ENCODE data around the gene ZMYND19.

ZMYND19 gene

DNA sequence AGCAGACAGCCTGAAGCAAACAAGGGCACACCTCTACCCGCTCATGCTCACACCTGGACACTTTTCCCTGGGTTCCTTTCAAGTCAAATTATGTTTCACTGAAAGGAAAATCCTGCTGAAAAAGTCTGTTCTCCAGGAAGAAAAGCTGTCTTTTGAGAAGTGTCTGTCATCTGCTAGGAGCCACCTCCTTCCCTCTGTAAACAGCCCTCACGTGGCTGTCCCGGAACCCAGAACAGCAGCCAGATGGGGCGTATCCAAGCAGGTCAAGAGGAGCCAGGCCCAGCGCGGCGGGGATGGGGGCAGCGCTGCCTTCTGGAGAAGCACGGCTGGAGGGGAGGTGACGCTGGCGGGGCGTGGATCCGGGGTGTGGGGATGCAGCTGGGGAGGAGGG is 40.1 kb downstream of the ZMYND19 start, which contains the start of gene PNPLA7:
PNPLA7 (minus strand) TSS at position 172 of the 391 bp plus-strand sequence. CDS start 205 bp downstream, outside the sequence.
- TF ChIP-seq, protein P1, sequence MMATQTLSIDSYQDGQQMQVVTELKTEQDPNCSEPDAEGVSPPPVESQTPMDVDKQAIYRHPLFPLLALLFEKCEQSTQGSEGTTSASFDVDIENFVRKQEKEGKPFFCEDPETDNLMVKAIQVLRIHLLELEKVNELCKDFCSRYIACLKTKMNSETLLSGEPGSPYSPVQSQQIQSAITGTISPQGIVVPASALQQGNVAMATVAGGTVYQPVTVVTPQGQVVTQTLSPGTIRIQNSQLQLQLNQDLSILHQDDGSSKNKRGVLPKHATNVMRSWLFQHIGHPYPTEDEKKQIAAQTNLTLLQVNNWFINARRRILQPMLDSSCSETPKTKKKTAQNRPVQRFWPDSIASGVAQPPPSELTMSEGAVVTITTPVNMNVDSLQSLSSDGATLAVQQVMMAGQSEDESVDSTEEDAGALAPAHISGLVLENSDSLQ (IDR thresholded peaks at IDR 0.05), result 0 out of 2 replicates have a peak, but pooled peaks have one; percentile 50
- no peak for TF ChIP-seq LEF1 (IDR thresholded peaks at IDR 0.05; ENCODE audit: borderline replicate concordance)
- CTCF ChIA-PET, result no interaction called here

GRCh38 chr9:137547687-137548543 is 42.4 kb downstream of the ZMYND19 start:
- TF ChIP-seq ZNF384 (IDR thresholded peaks at IDR 0.05) (no peak), HDGF (IDR thresholded peaks at IDR 0.05; ENCODE audit: borderline replicate concordance) (no peak), BHLHE40 (IDR thresholded peaks at IDR 0.05; ENCODE audit: borderline replicate concordance) (no peak), LEF1 (IDR thresholded peaks at IDR 0.05; ENCODE audit: borderline replicate concordance) (no peak), ELF4 (IDR thresholded peaks at IDR 0.05) (no peak), ARNT (IDR thresholded peaks at IDR 0.05) (no peak), SUZ12 (IDR thresholded peaks at IDR 0.05) (no peak), FOXM1 (IDR thresholded peaks at IDR 0.05; ENCODE audit: borderline replicate concordance) (no peak)
- CTCF ChIA-PET, result no interaction called here
- POLR2A ChIA-PET, result no interaction called here
- no peak for DNase-seq (ENCODE audit: extremely low spot score)

More for the DNA sequence above, 40.1 kb downstream of the ZMYND19 start, which contains the start of gene PNPLA7:
- POLR2A ChIA-PET, result interaction anchor here (1.9 kb wide), 1 partner anchor 16 kb away, joined by 5 read pairs; no protein-coding TSS in a partner anchor
- DNase-seq (ENCODE audit: extremely low spot score), result peak; percentile 46

DNA sequence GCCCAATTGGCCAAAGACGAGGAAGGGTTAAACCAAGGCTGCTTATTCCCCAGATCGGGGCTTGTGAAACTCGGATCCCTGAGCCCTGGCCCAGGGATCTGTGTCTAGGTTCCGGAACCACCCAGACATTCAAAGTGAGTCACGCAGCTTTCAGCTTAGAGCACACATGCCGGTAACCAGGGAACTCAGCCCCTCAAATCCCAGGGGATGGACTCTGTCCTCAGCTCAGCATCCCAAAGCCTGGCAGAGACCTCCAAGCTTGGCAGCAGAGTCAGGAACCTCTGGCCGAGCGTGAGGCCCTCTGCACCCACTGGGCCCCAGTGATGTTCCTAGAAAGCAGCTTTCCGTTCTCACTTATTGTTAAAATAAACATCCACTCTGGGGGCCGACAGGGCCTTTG is 45.2 kb downstream of the ZMYND19 start:
- ChIA-PET CTCF (interaction anchor here (0.7 kb wide), 1 partner anchor 45 kb away, joined by 3 read pairs; the partner anchor contains the start of gene ZMYND19), POLR2A (no interaction called here)
- no peak for DNase-seq (ENCODE audit: extremely low spot score)
- TF ChIP-seq SP1 (IDR thresholded peaks at IDR 0.05) (no peak), FOXA1 (IDR thresholded peaks at IDR 0.05) (no peak), ELF4 (IDR thresholded peaks at IDR 0.05) (no peak), BHLHE40 (IDR thresholded peaks at IDR 0.05; ENCODE audit: borderline replicate concordance) (no peak)

DNA sequence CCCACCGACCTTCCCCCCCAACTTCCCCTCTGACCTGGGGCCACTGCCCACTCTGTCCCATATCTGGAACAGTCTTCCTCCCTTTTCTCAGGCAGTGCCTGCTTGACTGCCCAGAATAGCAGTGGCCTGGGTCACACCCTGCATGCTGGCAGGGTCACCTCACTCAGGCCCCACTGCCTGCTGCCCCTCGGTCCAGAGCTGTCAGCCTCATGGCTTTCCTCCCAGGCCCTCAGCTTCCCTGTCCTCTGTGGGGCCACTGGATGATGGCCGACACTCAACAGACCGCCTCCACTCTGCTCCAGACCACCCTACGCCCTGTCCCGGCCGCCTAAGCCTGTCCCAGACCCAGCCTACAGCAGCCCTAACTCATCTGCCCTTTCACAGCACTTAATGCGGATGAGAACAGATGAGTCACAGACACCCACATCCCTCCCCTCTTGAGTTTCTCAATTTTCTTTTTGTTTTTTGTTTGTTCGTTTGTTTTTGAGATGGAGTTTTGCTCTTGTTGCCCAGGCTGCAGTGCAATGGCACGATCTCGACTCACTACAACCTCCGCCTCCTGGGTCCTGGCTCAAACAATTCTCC is 46.0 kb downstream of the ZMYND19 start:
- no peak for DNase-seq (ENCODE audit: extremely low spot score)
- TF ChIP-seq TARDBP (IDR thresholded peaks at IDR 0.05) (no peak), ZNF384 (IDR thresholded peaks at IDR 0.05) (no peak), ARNT (IDR thresholded peaks at IDR 0.05) (no peak), HDGF (IDR thresholded peaks at IDR 0.05; ENCODE audit: borderline replicate concordance) (no peak), SP1 (IDR thresholded peaks at IDR 0.05) (no peak), L3MBTL2 (conservative IDR thresholded peaks at IDR 0.05) (no peak), NFRKB (IDR thresholded peaks at IDR 0.05) (no peak), CTBP1 (IDR thresholded peaks at IDR 0.05; ENCODE audit: borderline replicate concordance) (no peak)
- CTCF ChIA-PET, result no interaction called here
- POLR2A ChIA-PET, result no interaction called here

DNA sequence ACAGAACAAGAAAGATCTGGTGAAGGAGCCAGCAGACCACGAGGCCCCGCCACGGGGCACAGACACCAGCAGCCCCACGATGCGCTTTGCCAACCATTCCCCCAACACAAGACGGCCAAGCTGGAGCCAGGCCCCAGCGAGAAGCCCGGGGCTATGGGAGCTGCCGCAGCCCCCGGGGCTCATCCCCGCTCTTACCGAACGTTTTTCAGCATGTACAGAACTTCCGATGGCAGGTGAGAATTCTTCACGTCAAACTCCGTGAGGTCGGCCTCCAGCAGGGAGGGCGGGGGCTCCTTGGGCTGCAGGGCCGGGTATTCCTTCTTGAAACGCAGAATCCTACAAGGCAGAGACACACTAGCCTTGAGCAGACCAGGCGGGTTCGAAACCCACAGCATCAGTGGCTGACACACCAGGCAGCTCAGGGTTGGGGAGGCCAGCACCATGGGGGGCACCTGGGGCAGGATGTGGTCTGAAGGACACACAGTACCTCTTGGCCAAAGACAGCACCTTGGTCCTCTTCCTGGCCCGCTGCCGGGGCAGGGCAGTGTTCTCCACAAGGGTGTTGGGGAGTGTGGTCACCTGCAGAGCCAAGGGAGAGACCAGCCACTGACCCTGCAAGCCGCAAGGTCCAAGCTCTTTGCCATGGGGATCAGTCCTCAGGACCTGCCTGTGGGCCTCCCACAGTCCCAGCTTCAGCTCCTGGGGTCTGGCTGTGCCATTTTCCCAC is 46.9 kb downstream of the ZMYND19 start:
- ChIA-PET POLR2A (no interaction called here), CTCF (no interaction called here)
- TF ChIP-seq NFRKB (IDR thresholded peaks at IDR 0.05), result no peak

GRCh38 chr9:137542486-137542885 is 47.8 kb downstream of the ZMYND19 start:
- ChIA-PET CTCF (interaction anchor here (0.6 to 1.0 kb wide), 2 partner anchors 10 to 493 kb away, joined by 3 to 7 read pairs; no protein-coding TSS in a partner anchor), POLR2A (interaction anchor here (0.8 kb wide), 1 partner anchor 10 kb away, joined by 4 read pairs; the partner anchor contains the start of gene MRPL41)
- no peak for DNase-seq (ENCODE audit: extremely low spot score)
- TF ChIP-seq HDGF (IDR thresholded peaks at IDR 0.05; ENCODE audit: borderline replicate concordance) (no peak), ARNT (IDR thresholded peaks at IDR 0.05) (no peak), NFRKB (IDR thresholded peaks at IDR 0.05) (no peak), SUZ12 (IDR thresholded peaks at IDR 0.05) (no peak), FOXA1 (IDR thresholded peaks at IDR 0.05) (no peak), ELF4 (IDR thresholded peaks at IDR 0.05) (no peak), TARDBP (IDR thresholded peaks at IDR 0.05) (no peak), SP1 (IDR thresholded peaks at IDR 0.05) (no peak)

More for the DNA sequence above, 46.9 kb downstream of the ZMYND19 start:
- no peak for DNase-seq (ENCODE audit: extremely low spot score)

DNA sequence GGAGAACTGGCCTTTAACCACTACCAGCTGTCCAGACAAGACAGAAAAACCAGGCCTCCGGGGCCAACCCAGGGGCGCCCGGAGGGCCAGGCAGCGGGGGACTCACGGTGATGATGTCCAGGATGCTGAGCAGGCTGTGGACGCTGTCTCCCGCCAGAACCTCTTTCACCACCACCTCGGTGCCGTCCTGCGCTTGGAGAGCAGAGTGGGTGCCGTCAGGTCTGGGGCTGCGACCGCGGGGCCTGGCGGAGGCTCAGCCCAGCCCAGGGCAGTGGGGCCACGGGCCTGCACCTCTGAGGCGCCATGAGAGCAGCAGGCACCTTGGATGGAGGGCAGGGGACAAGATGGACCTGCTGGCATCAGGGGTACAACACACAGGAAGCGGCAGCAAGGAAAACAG is 49.8 kb downstream of the ZMYND19 start:
- ChIA-PET POLR2A (no interaction called here), CTCF (no interaction called here)

More for the DNA sequence above, 49.8 kb downstream of the ZMYND19 start:
- TF ChIP-seq ELF4 (IDR thresholded peaks at IDR 0.05), result no peak
- no peak for TF ChIP-seq NFRKB (IDR thresholded peaks at IDR 0.05)
- no peak for TF ChIP-seq SP1 (IDR thresholded peaks at IDR 0.05)
- no peak for TF ChIP-seq FOXM1 (IDR thresholded peaks at IDR 0.05; ENCODE audit: borderline replicate concordance)
- no peak for TF ChIP-seq CTBP1 (IDR thresholded peaks at IDR 0.05; ENCODE audit: borderline replicate concordance)
- TF ChIP-seq TARDBP (IDR thresholded peaks at IDR 0.05), result no peak
- TF ChIP-seq FOXA1 (IDR thresholded peaks at IDR 0.05), result no peak
- no peak for TF ChIP-seq ZNF384 (IDR thresholded peaks at IDR 0.05)
- no peak for TF ChIP-seq SUZ12 (IDR thresholded peaks at IDR 0.05)
- TF ChIP-seq ARNT (IDR thresholded peaks at IDR 0.05), result no peak
- no peak for TF ChIP-seq FOXK2 (IDR thresholded peaks at IDR 0.05)
- TF ChIP-seq, protein P1 (IDR thresholded peaks at IDR 0.05), result no peak
- TF ChIP-seq LEF1 (IDR thresholded peaks at IDR 0.05; ENCODE audit: borderline replicate concordance), result no peak
- DNase-seq (ENCODE audit: extremely low spot score), result no peak

Measured in HEK293T (cell line).